GM18505 (cell line): ENCODE data around the gene MYH6.
"Not testable (repeated sequence)": the region's sequence is repeated elsewhere in the genome, so short reads cannot be mapped to it uniquely, and the experiment has no call there.

Experiments used
- ATAC-seq: cut with Tn5 transposase; IDR thresholded peaks from one replicate; pipeline ENCODE4 v1.9.1; 2021; ENCODE audit not compliant: unreplicated experiment
- POLR2A ChIP-seq: IDR thresholded peaks from 4 replicates; pipeline ENCODE4 v1.6.1; 2011; ENCODE audit warnings: borderline replicate concordance; ENCODE audit not compliant: insufficient read depth, insufficient read length; ENCODE audit errors: extremely low read depth

The MYH6 gene

GRCh38 chr14:23432102-23432925 lies 24.2 kb upstream of the MYH6 start:
- TF ChIP-seq POLR2A = no peak
- ATAC-seq = no peak

DNA sequence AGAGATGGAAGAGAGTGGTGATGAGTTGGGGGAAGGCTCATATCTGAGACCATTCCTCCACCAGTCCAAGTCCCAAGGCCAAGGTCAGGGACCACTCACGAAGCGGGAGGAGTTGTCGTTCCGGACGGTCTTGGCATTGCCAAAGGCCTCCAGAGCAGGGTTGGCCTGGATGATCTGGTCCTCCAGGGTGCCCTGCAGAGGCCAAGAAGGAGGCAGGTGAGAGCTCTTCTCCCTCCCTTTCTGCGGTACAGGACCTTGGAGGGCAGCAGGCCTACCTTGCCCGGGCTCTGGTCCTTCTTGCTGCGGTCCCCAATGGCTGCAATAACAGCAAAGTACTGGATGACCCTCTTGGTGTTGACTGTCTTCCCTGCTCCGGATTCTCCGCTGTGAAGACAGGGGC lies 23.4 kb upstream of the MYH6 start:
- no peak for ATAC-seq
- no peak for TF ChIP-seq POLR2A

- TF ChIP-seq POLR2A = no peak
- no peak for ATAC-seq
Observed at GRCh38 chr14:23430723-23431085, 22.6 kb upstream of the MYH6 start.

DNA sequence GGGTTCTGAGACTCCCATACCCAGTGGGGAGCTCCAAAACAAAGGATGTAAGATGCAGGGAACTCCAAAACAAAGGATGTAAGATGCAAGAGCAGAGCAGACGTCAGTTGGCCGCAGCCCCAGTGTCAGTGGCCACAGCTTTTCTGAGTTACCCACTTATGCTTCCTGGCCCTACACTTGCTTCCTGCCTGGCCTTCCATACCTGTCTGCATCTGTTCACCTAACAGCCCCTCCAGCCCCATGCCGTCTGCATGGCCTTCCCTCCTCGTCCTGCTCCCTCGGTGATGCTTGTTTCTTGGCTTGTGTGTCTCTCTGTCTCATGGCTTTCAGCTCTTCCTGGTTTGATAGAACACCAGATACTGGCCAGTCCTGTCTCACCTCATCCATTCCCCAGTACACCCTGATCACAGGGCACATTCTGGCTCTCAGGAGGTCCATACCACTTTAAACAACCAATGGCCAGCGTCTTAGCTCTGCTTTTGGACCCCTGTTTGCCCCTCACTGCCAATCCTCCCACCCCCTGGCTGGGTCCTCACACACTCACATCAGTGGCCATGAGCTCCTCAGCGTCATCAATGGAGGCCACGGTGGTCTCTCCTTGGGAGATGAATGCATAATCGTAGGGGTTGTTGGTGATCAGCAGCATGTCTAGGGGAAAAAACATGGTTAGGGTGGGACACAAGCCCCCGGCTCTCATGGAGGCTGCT lies 22.1 kb upstream of the MYH6 start:
- no peak for ATAC-seq
- no peak for TF ChIP-seq POLR2A

GRCh38 chr14:23428686-23429495 lies 20.8 kb upstream of the MYH6 start:
- no peak for TF ChIP-seq POLR2A
- no peak for ATAC-seq

DNA sequence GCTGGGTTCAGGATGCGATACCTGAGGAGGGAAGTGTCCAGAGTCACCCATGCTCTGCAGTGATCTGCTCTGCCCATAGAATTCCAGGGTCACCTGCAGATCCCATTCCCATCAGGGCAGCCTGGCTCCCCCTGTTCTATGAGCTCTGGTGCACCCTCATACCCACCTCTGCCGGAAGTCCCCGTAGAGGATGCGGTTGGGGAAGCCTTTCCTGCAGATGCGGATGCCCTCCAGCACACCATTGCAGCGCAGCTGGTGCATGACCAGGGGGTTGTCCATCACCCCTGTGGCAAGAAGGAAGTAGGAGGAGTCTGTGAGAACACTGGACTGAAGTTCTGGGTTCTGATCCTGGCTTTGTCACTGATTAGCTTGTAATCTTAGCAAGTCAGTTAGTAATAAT lies 17.7 kb upstream of the MYH6 start:
- not testable (repeated sequence) for ATAC-seq

DNA sequence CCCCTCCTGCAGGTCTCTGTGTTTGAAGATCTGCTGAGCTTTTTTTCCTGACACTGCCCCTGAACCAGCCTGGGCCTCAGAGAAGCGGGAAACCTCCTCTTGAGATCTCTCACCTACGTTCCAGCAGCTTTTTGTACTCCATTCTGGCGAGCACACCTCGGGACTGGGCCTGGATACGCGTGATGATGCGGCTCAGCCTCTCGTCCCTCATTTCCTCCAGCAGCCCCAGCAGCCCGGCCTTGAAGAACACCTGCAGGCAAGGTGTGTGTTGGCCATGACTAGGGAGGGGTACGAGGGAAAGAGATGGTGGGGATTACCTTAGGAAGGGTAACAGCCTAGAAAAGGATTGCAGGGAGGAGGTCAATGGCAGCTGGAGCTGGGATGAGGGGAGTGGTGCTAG lies 17.1 kb upstream of the MYH6 start:
- TF ChIP-seq POLR2A = no peak
- no peak for ATAC-seq

- no peak for TF ChIP-seq POLR2A
- no peak for ATAC-seq
Observed at GRCh38 chr14:23423657-23424056, 15.6 kb upstream of the MYH6 start.

DNA sequence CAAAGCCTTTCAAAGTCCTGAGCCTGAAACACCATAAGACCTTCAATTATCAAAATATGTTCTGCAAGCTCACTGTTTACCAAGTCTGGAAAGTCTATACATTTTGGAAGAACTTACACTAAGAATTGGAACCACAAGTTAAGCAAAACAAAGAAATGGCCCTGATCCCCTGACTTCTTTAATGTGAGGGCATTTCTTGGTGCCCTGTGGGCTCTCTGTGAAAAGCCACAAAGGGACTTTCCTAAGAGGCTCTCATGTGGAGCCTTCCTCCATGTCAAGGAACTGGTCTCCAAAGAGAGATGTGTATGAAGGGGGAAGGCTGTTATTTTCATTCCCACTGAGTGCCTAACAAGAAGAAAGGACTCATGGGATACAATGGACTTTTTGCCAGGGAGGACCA lies 13.5 kb upstream of the MYH6 start:
- TF ChIP-seq POLR2A = no peak
- ATAC-seq = no peak

- ATAC-seq = not testable (repeated sequence)
Observed at GRCh38 chr14:23419646-23420045, 11.6 kb upstream of the MYH6 start.

DNA sequence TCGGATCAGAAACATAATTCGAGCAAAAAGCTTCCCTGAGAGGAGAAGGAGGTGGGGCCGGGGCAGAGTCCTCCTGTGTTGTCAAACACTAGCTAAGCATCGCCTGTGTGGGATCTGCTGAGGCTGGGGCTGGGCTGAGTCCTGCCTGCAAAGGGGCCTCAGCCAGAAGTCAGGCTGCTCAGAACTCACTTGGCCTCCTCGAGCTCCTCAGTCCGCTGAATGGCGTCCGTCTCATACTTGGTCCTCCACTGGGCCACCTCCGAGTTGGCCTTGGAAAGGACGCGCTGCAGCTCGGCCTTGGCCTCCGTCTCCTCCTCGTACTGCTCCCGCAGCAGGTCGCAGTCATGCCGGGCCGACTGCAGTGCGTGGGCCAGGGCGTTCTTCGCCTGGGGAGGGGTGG lies 9.9 kb upstream of the MYH6 start:
- no peak for TF ChIP-seq POLR2A
- no peak for ATAC-seq

DNA sequence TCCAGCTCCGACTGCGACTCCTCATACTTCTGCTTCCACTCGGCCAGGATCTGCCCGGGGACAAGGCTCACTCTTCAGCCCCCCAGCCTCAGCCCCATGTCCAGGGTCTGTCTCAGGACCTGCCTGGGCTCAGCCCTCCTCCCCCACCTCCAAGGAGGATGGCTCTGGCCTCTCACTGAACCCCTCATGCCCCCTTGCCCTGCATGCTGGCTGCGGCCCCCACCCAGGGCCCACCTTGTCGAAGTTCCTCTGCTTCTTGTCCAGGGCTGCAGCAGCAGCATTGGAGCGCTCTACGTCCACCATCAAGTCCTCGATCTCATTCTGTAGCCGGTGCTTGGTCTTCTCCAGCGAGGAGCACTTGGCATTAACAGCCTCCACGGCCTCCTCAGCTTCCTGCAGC lies 9.2 kb upstream of the MYH6 start:
- not testable (repeated sequence) for ATAC-seq

GRCh38 chr14:23416801-23417200 lies 8.7 kb upstream of the MYH6 start:
- no peak for TF ChIP-seq POLR2A

More at GRCh38 chr14:23416801-23417200, 8.7 kb upstream of the MYH6 start:
- ATAC-seq = no peak
